HCT116 (cell line): Measurements from ENCODE around the gene MRPL1. TPM values are rescaled to one million over a fixed set of nuclear protein-coding genes. Genes with fewer than 3 reads are reported as not detected.

Experiments
- ATAC-seq: fragments of 200-7000 bp; cut with Tn5 transposase; 2 replicates; pipeline ENCODE4 v1.9.1; 2020; ENCODE audit warnings: mild to moderate bottlenecking, moderate library complexity
- BruUV-seq: library from RNA; stranded (reverse); fragments of 400-500 nt; replicated peaks from 2 replicates; lab custom pipeline; 2021; lab: Mats Ljungman, UMichigan
- CTCF ChIA-PET: fragments of 300-600 bp; sonication (Branson Sonifier 250); formaldehyde crosslinking; loops from one replicate; lab custom pipeline; 2021; ENCODE audit warnings: antibody characterized with exemption; lab: Charles Lee
- POLR2A ChIA-PET: fragments of 300-600, 350-600 bp; sonication (Branson Sonifier 250); formaldehyde crosslinking; loops from one replicate; lab custom pipeline; 2021; ENCODE audit warnings: antibody characterized with exemption; lab: Charles Lee
- RAD21 ChIA-PET, 2 experiments: fragments of 300-600 bp; sonication (Branson Sonifier 250); formaldehyde crosslinking; loops; one replicate each; lab custom pipeline; 2023; ENCODE audit warnings: low total read pairs in 2 of 2; ENCODE audit not compliant: uncharacterized antibody in 2 of 2, unreplicated experiment in 2 of 2, low non-redundant PET in 1 of 2; lab: Charles Lee
- DNase-seq: peaks from one replicate; pipeline ENCODE4 v3.0.0-alpha.2; 2010; ENCODE audit warnings: low read depth, low spot score
- H2AFZ ChIP-seq: fragments of 200-600 bp; shearing (Covaris generic), sonication (generic); 2 replicates; pipeline ENCODE4 v1.6.1; 2017; ENCODE audit warnings: low read depth, mixed run types, mixed read lengths, antibody characterized with exemption, low read length; ENCODE audit not compliant: poor library complexity, severe bottlenecking
- H3K27ac ChIP-seq: 2 replicates; pipeline ENCODE4 v1.5.1; 2012; ENCODE audit warnings: low read depth, low read length
- H3K27me3 ChIP-seq: fragments of 200-600 bp; sonication (generic); 2 replicates; pipeline ENCODE4 v1.6.1; 2016; ENCODE audit warnings: mixed run types, low read length, mixed read lengths; ENCODE audit not compliant: insufficient read depth
- H3K36me3 ChIP-seq, 2 experiments: fragments of 200-500 bp in 1 of 2; fragments of 200-600 bp in 1 of 2; sonication (Bioruptor generic) in 1 of 2; sonication (generic) in 1 of 2; 2 replicates each; pipeline versions ENCODE4 v1.5.1 to v1.6.1; 2014 to 2016; ENCODE audit warnings: low read length in 2 of 2, inconsistent platforms in 1 of 2, mixed read lengths in 1 of 2, mixed run types in 1 of 2; ENCODE audit not compliant: insufficient read depth in 2 of 2, control insufficient read depth in 1 of 2
- H3K4me1 ChIP-seq, 2 experiments: fragments of 200-600 bp in 1 of 2; sonication (generic) in 1 of 2; 2 replicates each; pipeline versions ENCODE4 v1.5.1 to v1.6.1; 2012 to 2017; ENCODE audit warnings: low read length in 2 of 2, inconsistent platforms in 1 of 2, mild to moderate bottlenecking in 1 of 2, mixed read lengths in 1 of 2, mixed run types in 1 of 2, moderate library complexity in 1 of 2; ENCODE audit not compliant: insufficient read depth in 2 of 2, control insufficient read depth in 1 of 2
- H3K4me2 ChIP-seq: fragments of 200-600 bp; sonication (generic); 2 replicates; pipeline ENCODE4 v1.6.1; 2017; ENCODE audit warnings: mixed run types, low read length, mixed read lengths
- H3K4me3 ChIP-seq, 2 experiments: fragments of 200-600 bp in 1 of 2; sonication (generic) in 1 of 2; replicated peaks in 1 of 2; 2 replicates each; pipeline ENCODE4 v1.5.1; 2011 to 2016; ENCODE audit warnings: low read length in 2 of 2, control low read depth in 1 of 2, low read depth in 1 of 2, mild to moderate bottlenecking in 1 of 2, mixed read lengths in 1 of 2, mixed run types in 1 of 2
- H3K79me2 ChIP-seq: fragments of 200-600 bp; sonication (generic); 2 replicates; pipeline ENCODE4 v1.6.1; 2017; ENCODE audit warnings: mild to moderate bottlenecking, mixed run types, low read length, moderate library complexity, mixed read lengths; ENCODE audit not compliant: insufficient read depth
- H3K9ac ChIP-seq: fragments of 200-600 bp; sonication (generic); 2 replicates; pipeline ENCODE4 v1.6.1; 2016; ENCODE audit warnings: low read length, mixed read lengths
- H3K9me2 ChIP-seq: fragments of 200-600 bp; sonication (generic), shearing (Covaris generic); 2 replicates; pipeline ENCODE4 v1.6.1; 2017; ENCODE audit warnings: mixed run types, mild to moderate bottlenecking, moderate library complexity; ENCODE audit not compliant: insufficient read depth
- H3K9me3 ChIP-seq, 2 experiments: fragments of 200-500 bp in 1 of 2; fragments of 200-600 bp in 1 of 2; sonication (Bioruptor generic) in 1 of 2; sonication (generic) in 1 of 2; 2 replicates each; pipeline ENCODE4 v1.6.1; 2014 to 2017; ENCODE audit warnings: low read length in 2 of 2, mixed read lengths in 2 of 2, inconsistent platforms in 1 of 2, low read depth in 1 of 2, mild to moderate bottlenecking in 1 of 2, mixed run types in 1 of 2, moderate library complexity in 1 of 2; ENCODE audit not compliant: control insufficient read depth in 1 of 2, insufficient read depth in 1 of 2
- H4K20me1 ChIP-seq: fragments of 200-600 bp; sonication (generic), shearing (Covaris generic); 2 replicates; pipeline ENCODE4 v1.6.1; 2017; ENCODE audit warnings: mixed run types, mild to moderate bottlenecking, moderate library complexity; ENCODE audit not compliant: insufficient read depth
- CBX3 ChIP-seq: IDR thresholded peaks from 2 replicates; pipeline ENCODE4 v1.6.1; 2012; ENCODE audit warnings: low read depth
- CEBPB ChIP-seq: IDR thresholded peaks from 2 replicates; pipeline ENCODE4 v1.6.1; 2012; ENCODE audit warnings: low read depth
- EGR1 ChIP-seq: IDR thresholded peaks from 2 replicates; pipeline ENCODE4 v1.6.1; 2012; ENCODE audit warnings: low read depth
- FOSL1 ChIP-seq: IDR thresholded peaks from 2 replicates; pipeline ENCODE4 v1.6.1; 2012; ENCODE audit warnings: low read depth
- POLR2AphosphoS5 ChIP-seq: IDR thresholded peaks from 2 replicates; pipeline ENCODE4 v1.6.1; 2011; ENCODE audit warnings: mild to moderate bottlenecking, low read depth, low read length, moderate library complexity
- RAD21 ChIP-seq: IDR thresholded peaks from 2 replicates; pipeline ENCODE4 v1.6.1; 2012; ENCODE audit warnings: low read depth, mild to moderate bottlenecking
- TCF7L2 ChIP-seq: IDR thresholded peaks from 2 replicates; pipeline ENCODE4 v1.7.0; 2011; ENCODE audit warnings: borderline replicate concordance, inconsistent platforms; ENCODE audit not compliant: insufficient read depth, insufficient read length; ENCODE audit errors: extremely low read depth
- YY1 ChIP-seq: IDR thresholded peaks from 2 replicates; pipeline ENCODE4 v1.6.1; 2011; ENCODE audit warnings: low read length, low read depth, moderate library complexity, mild to moderate bottlenecking; ENCODE audit not compliant: insufficient replicate concordance; ENCODE audit errors: extremely low read depth
- intact Hi-C: fragments of 100-400 bp; cut with micrococcal nuclease; formaldehyde crosslinking; loops from 2 replicates; pipeline ENCODE4 v1.10.0; 2022
- total RNA-seq: library from RNA; stranded (reverse); gene quantifications from one replicate; pipeline ENCODE4 v1.2.1, GENCODE V29; 2021; ENCODE audit not compliant: unreplicated experiment
- TF ChIP-seq, protein P1 (sequence below): IDR thresholded peaks from 2 replicates; pipeline ENCODE4 v1.6.1; 2012
- TF ChIP-seq, protein P2 (sequence below), 3 experiments: fragments of 200-600 bp in 1 of 3; sonication (generic) in 1 of 3; IDR thresholded peaks in 2 of 3; conservative IDR thresholded peaks in 1 of 3; 2 replicates each; pipeline ENCODE4 v1.5.1; 2012 to 2017; ENCODE audit warnings: low read depth in 2 of 3, low read length in 2 of 3, antibody characterized with exemption in 1 of 3, borderline replicate concordance in 1 of 3, control low read depth in 1 of 3, mild to moderate bottlenecking in 1 of 3, mixed read lengths in 1 of 3, mixed run types in 1 of 3, moderate library complexity in 1 of 3; ENCODE audit not compliant: insufficient read depth in 1 of 3

Gene MRPL1
- total RNA-seq, 1 experiment from 2014 or later = 54.9 TPM

DNA sequence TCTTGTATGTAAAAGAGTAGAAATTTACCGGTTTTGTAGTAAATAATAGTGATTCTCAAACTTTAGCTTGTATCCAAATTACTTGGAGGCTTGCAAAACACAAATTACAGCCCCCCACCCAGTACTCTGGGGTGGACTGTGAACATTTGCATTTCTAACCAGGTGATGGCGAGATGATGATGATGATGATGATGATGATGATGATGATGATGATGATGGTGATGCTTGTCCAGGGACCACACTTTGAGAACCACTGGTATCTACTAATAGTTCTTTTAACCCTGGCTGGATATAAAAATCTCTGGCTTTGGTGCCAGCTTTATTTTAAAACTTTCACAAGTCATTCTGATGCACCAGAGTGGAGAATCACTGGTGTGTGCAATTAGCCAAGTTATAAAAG is 96.3 kb downstream of the MRPL1 start (continued):
- TF ChIP-seq EGR1 (no peak), CBX3 (no peak)

DNA sequence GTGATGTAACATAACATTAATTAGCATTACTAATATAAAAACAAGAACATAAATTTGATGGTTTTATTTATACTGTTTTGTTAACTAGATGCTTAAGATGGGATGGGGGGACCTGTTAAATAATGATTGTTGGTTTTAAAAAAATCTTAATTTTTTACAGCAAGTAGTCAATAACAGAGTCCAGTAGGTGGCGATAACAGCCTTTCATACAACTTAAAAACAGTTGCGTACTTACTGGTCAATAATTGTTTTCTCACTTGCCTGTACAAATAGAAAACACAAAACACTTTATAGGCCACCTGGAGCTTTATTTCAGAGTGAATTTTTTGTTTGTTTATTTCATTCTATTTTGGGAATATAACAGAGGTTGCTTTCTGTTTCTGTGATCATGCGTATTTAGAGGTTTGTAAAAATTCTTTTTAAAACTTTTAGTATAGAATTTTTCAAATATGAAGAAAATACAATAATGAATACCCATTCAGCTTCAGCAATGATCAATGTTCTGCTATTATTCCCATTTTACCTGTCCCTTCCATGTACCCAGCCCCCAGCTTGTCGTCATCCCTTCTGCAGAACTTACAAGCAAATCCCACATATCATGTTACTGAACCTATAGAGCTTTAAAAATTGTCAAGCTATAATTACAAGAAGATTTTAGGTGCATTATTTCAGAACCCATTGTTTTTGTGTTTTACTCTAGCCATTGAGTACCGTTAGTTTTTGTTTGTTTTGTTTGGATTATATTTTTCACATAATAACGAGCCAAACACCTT is 97.1 kb downstream of the MRPL1 start:
- H3K27ac ChIP-seq = no peak overlapping the region
- no peak overlapping the region for H3K4me3 ChIP-seq
- no peaks in the 10 kb centered on the region for H3K79me2 ChIP-seq
- no peaks in the 10 kb centered on the region for H3K9me3 ChIP-seq
- peak; percentile 51 for DNase-seq
- no peaks in the 10 kb centered on the region for H3K9me2 ChIP-seq
- H2AFZ ChIP-seq = no peak overlapping the region
- 0 out of 4 replicates have a peak, but pooled peaks cover 0 to 2% of the 10 kb centered on the region in 2 experiments for H3K36me3 ChIP-seq
- BruUV-seq = no TSS peak
- intact Hi-C loops = loop anchor here (1.0 to 5.0 kb wide), 2 partner anchors 558 to 903 kb away; no protein-coding TSS in a partner anchor
- ATAC-seq = peak; percentile 54
- ChIA-PET RAD21 (interaction anchor here in 1 of 2 experiments (1.3 kb wide), 1 partner anchor 35 kb away, joined by 3 read pairs; no protein-coding TSS in a partner anchor), POLR2A (interaction anchor here (0.6 kb wide), 1 partner anchor 100 kb away, joined by 3 read pairs; no protein-coding TSS in a partner anchor), CTCF (interaction anchor here (1.0 kb wide), 2 partner anchors 16 to 100 kb away, joined by 3 read pairs; no protein-coding TSS in a partner anchor)
- no peak overlapping the region for H3K4me2 ChIP-seq
- no peaks in the 10 kb centered on the region for H4K20me1 ChIP-seq
- H3K4me1 ChIP-seq = no peaks in the 10 kb centered on the region
- H3K27me3 ChIP-seq = no peaks in the 10 kb centered on the region
- no peak overlapping the region for H3K9ac ChIP-seq
- TF ChIP-seq FOSL1 (no peak), POLR2AphosphoS5 (no peak), RAD21 (peak; percentile 79), YY1 (no peak), CEBPB (no peak), TCF7L2 (no peak)
- TF ChIP-seq, protein P1, sequence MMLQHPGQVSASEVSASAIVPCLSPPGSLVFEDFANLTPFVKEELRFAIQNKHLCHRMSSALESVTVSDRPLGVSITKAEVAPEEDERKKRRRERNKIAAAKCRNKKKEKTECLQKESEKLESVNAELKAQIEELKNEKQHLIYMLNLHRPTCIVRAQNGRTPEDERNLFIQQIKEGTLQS = no peak
- TF ChIP-seq, protein P2, sequence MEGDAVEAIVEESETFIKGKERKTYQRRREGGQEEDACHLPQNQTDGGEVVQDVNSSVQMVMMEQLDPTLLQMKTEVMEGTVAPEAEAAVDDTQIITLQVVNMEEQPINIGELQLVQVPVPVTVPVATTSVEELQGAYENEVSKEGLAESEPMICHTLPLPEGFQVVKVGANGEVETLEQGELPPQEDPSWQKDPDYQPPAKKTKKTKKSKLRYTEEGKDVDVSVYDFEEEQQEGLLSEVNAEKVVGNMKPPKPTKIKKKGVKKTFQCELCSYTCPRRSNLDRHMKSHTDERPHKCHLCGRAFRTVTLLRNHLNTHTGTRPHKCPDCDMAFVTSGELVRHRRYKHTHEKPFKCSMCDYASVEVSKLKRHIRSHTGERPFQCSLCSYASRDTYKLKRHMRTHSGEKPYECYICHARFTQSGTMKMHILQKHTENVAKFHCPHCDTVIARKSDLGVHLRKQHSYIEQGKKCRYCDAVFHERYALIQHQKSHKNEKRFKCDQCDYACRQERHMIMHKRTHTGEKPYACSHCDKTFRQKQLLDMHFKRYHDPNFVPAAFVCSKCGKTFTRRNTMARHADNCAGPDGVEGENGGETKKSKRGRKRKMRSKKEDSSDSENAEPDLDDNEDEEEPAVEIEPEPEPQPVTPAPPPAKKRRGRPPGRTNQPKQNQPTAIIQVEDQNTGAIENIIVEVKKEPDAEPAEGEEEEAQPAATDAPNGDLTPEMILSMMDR (IDR thresholded peaks at IDR 0.05 in 2 of 3, conservative IDR thresholded peaks at IDR 0.05 in 1 of 3; ENCODE audit: borderline replicate concordance in 1 of 3, insufficient read depth in 1 of 3, low read depth in 2 of 3, low read length in 2 of 3) = peak; percentile 50 to 74 (median 59); a peak in 5 of 6 replicates
